Heart right ventricle (tissue), 16 donors: ENCODE data around the gene RAD51D. TPM values are rescaled to one million over a fixed set of nuclear protein-coding genes. Genes with fewer than 3 reads are reported as not detected.

Experiments used
- ATAC-seq, 8 donors: fragments of 200-7000 bp; cut with Tn5 transposase; one replicate each; pipeline ENCODE4 v1.9.1; 2020; ENCODE audit warnings: mild to moderate bottlenecking in 8 of 8, moderate library complexity in 8 of 8, moderate number of reproducible peaks in 1 of 8
- DNase-seq, 2 donors: peaks; one replicate each; pipeline ENCODE4 v3.0.0-alpha.2; 2020
- H3K27ac ChIP-seq, 10 donors: fragments of 200-600 bp; sonication (generic) in 2 of 10; one replicate each; pipeline versions ENCODE4 v1.5.0 to v1.8.0; 2020 to 2022; ENCODE audit warnings: mild to moderate bottlenecking in 3 of 10
- H3K27me3 ChIP-seq, 7 donors: fragments of 200-600 bp; one replicate each; pipeline ENCODE4 v1.8.0; 2021 to 2022; ENCODE audit warnings: mild to moderate bottlenecking in 2 of 7
- H3K36me3 ChIP-seq, 9 donors: fragments of 200-600 bp; sonication (generic) in 1 of 9; one replicate each; pipeline versions ENCODE4 v1.5.0 to v1.8.0; 2020 to 2022; ENCODE audit warnings: mild to moderate bottlenecking in 2 of 9
- H3K4me1 ChIP-seq, 9 donors: fragments of 200-600 bp; sonication (generic) in 1 of 9; one replicate each; pipeline versions ENCODE4 v1.5.0 to v1.8.0; 2020 to 2022; ENCODE audit warnings: mild to moderate bottlenecking in 4 of 9
- H3K4me3 ChIP-seq, 10 donors: fragments of 200-600 bp; sonication (generic) in 2 of 10; one replicate each; pipeline versions ENCODE4 v1.5.0 to v1.8.0; 2020 to 2022; ENCODE audit warnings: mild to moderate bottlenecking in 7 of 10, moderate library complexity in 2 of 10
- H3K9me3 ChIP-seq, 11 donors: fragments of 200-600 bp in 10 of 11; sonication (generic) in 2 of 11; one replicate each; pipeline versions ENCODE4 v1.5.0 to v1.8.0; 2013 to 2022; ENCODE audit warnings: mild to moderate bottlenecking in 2 of 11, control low read depth in 1 of 11, moderate library complexity in 1 of 11
- WGBS, 2 donors: extraction: QIAGEN DNeasy Blood & Tissue Kit; methylation state at CpG; one replicate each; pipeline ENCODE4 v1.1.7; 2013; ENCODE audit warnings: inconsistent platforms in 1 of 2; 5-methylcytosine and 5-hydroxymethylcytosine counted together
- intact Hi-C, 10 donors: fragments of 100-400 bp; cut with DNase I; formaldehyde crosslinking; loops; one replicate each; pipeline versions ENCODE4 v1.11.1 to v1.14.2; 2022
- polyA plus RNA-seq, 2 donors: library from polyadenylated mRNA; stranded (reverse); fragments of 200-250 nt; gene quantifications; one replicate each; pipeline ENCODE4 v1.2.3, GENCODE V29; 2013
- total RNA-seq, 10 donors: library from RNA; stranded (reverse); fragmentation: NEBNext Ultra II Directional in 3 of 10; extraction: Animal tissue kit (Norgen Biotek cat#: 25700) in 3 of 10; gene quantifications; one replicate each; pipeline versions ENCODE4 v1.2.1 to v1.2.4, GENCODE V29; 2021 to 2023
- TF ChIP-seq, protein P1 (sequence below), 9 donors: fragments of 200-600 bp; sonication (generic) in 2 of 9; IDR thresholded peaks; one replicate each; pipeline versions ENCODE4 v1.5.0 to v1.8.0; 2021 to 2022; ENCODE audit warnings: antibody characterized with exemption in 9 of 9, mild to moderate bottlenecking in 5 of 9, moderate library complexity in 1 of 9
- donor health status: Arrhythmogenic right ventricular cardiomyopathy.
- donor health status: ischemic (EF 13 %, LVEDD 7.1; RV severe dilation, severe dysfunction).
- donor health status: healthy with polysubstance abuse.
- donor health status: DM: no; HTN: yes; CAD: no.
- donor health status: DM: no; HTN: no; CAD: no.
- donor health status: ischemic (EF 25% LVEDD 6.9; RV normal size, moderate dysfunction).
- donor health status: ischemic (EF 25% LVEDD 5.7; RV mildly dilated, moderate dysfunction).
- donor health status: healthy.
- donor health status: DM: yes; HTN: yes; CAD: no.
- donor health status: Ischemic cardiomyopathy.
- donor health status: ischemic (EF 35%, LVEDD 5.7; RV mildly dilated, moderate dysfunction).
- donor health status: nonischemic (EF 11% LVEDD 7.7; RV severe dilation, severe dysfunction).
- donor health status: DM: yes; HTN: yes; CAD: no.
- donor health status: PGD.
- donor health status: ischemic (EF 29% LVEDD 5.4; RV normal size, mild dysfunction).
- donor health status: nonischemic (EF 23%, LVEDD 6.1; RV moderate dilation, normal function).

The RAD51D gene
- total and polyA plus RNA-seq, 12 donors: 3.0 to 9.6 (median 5.3) TPM

DNA sequence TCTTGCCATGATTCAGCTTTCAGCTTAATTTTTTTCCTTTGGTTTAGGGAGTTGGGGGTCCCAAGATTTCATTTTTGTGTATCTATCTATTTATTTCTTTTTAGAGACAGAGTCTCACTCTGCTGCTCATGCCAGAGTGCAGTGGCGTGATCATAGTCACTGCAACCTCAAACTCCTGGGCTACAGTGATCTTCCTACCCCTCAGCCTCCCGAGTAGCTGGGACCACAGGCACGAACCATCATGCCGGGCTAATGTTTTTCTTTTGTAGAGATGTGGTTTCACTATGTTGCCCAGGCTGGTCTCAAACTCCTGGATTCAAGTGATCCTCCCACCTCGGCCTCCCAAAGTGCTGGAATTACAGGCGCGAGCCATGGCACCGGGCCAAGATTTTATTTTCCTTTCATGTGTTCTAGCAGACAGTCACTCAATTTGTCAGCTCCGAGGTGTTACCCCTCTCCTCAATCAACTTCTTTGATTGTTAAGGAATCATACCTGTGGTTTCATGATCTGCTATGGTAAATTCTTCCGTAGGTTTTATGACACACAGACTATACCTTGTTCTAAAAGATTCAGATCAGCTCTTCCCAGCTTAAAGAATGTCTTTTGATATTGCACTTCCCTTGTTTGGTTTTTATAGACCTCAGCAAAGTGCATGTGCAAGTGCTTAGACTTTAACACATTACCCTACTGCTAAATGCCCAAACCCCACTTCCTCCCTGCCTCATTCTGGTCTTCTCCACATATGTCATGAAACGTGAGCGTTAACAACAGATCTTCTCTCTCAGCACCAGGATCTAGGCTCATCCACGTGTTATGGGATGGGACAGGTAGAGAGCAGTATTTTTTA lies 40.9 kb upstream of the RAD51D start:
- DNase-seq: no peak
- WGBS, 2 donors: 74 to 79% methylated on average over 13 of the region's 13 CpGs

DNA sequence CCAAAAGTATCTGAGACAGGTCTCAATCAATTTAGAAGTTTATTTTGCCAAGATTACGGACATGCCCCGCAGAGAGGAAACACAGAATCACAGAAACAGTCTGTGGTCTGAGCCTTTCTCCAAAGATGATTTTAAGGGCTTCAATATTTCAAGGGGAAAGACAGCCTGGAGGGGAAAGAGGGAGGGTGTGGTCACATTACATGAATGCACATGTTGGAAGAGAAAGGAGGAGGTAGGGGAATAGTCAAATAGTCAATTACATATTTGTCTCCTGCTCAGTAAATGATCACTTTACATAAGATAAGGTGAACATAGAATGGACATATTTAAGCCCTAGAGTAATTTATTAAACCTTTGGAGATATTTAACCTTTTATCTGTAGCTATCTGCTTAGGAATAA lies 40.3 kb upstream of the RAD51D start:
- intact Hi-C loops: loop anchor here in 2 of 10 donors (10.0 kb wide), 1 partner anchor 585 kb away; no protein-coding TSS in a partner anchor
- Histone ChIP-seq H3K4me1 (peaks cover 0 to 16% (median 0%) of the 10 kb centered on the region in 9 donors), H3K36me3 (peaks cover 0 to 92% (median 5%) of the 10 kb centered on the region in 9 donors), H3K27ac (peak overlapping the region in 1 of 10 donors; percentile 47), H3K27me3 (no peaks in the 10 kb centered on the region), H3K4me3 (no peak overlapping the region), H3K9me3 (no peaks in the 10 kb centered on the region)
- DNase-seq (no peak), ATAC-seq (no peak)
- TF ChIP-seq, protein P1, sequence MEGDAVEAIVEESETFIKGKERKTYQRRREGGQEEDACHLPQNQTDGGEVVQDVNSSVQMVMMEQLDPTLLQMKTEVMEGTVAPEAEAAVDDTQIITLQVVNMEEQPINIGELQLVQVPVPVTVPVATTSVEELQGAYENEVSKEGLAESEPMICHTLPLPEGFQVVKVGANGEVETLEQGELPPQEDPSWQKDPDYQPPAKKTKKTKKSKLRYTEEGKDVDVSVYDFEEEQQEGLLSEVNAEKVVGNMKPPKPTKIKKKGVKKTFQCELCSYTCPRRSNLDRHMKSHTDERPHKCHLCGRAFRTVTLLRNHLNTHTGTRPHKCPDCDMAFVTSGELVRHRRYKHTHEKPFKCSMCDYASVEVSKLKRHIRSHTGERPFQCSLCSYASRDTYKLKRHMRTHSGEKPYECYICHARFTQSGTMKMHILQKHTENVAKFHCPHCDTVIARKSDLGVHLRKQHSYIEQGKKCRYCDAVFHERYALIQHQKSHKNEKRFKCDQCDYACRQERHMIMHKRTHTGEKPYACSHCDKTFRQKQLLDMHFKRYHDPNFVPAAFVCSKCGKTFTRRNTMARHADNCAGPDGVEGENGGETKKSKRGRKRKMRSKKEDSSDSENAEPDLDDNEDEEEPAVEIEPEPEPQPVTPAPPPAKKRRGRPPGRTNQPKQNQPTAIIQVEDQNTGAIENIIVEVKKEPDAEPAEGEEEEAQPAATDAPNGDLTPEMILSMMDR (IDR thresholded peaks at IDR 0.05): no peak
- 91 to 92% methylated on average over 2 of the region's 2 CpGs for WGBS, 2 donors

More for the DNA sequence above, 40.9 kb upstream of the RAD51D start:
- peaks cover 0 to 16% (median 0%) of the 10 kb centered on the region in 9 donors for H3K4me1 ChIP-seq
- no peaks in the 10 kb centered on the region for H3K9me3 ChIP-seq
- intact Hi-C loops: loop anchor here in 2 of 10 donors (10.0 kb wide), 1 partner anchor 584 kb away; no protein-coding TSS in a partner anchor
- H3K36me3 ChIP-seq: peaks cover 0 to 89% (median 5%) of the 10 kb centered on the region in 9 donors
- H3K27ac ChIP-seq: peak overlapping the region in 1 of 10 donors; percentile 47
- H3K27me3 ChIP-seq: no peaks in the 10 kb centered on the region
- TF ChIP-seq, protein P1 (IDR thresholded peaks at IDR 0.05): no peak
- ATAC-seq: no peak
- no peak overlapping the region for H3K4me3 ChIP-seq

DNA sequence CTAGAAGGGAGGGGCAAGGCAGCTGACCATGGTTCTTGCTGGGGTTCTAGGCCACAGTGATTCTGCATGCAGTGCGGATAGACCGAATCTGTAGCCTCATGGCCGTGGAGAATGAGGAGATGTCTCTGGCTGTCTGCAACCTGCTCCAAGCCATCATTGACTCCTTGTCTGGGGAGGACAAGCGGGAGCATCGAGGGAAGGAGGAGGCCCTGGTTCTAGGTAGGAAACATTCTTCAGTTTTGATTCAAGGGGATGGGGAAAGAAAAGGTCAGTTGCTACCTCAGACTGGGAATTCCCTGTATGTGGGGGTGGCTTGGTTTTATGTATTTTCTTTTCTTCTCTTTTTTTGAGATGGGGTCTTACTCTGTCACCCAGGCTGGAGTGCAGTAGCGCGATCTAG lies 35.6 kb upstream of the RAD51D start:
- Histone ChIP-seq H3K4me1 (peaks cover 0 to 23% (median 1%) of the 10 kb centered on the region in 9 donors), H3K4me3 (no peak overlapping the region), H3K36me3 (peaks cover 0 to 85% (median 3%) of the 10 kb centered on the region in 9 donors), H3K27ac (no peak overlapping the region), H3K9me3 (no peaks in the 10 kb centered on the region), H3K27me3 (no peaks in the 10 kb centered on the region)
- WGBS, 2 donors: 92 to 95% methylated on average over 7 of the region's 7 CpGs
- intact Hi-C loops: no loop called here
- TF ChIP-seq, protein P1 (IDR thresholded peaks at IDR 0.05): no peak
- ATAC-seq (peak in 2 of 8 donors; percentile 15 to 19), DNase-seq (no peak)

DNA sequence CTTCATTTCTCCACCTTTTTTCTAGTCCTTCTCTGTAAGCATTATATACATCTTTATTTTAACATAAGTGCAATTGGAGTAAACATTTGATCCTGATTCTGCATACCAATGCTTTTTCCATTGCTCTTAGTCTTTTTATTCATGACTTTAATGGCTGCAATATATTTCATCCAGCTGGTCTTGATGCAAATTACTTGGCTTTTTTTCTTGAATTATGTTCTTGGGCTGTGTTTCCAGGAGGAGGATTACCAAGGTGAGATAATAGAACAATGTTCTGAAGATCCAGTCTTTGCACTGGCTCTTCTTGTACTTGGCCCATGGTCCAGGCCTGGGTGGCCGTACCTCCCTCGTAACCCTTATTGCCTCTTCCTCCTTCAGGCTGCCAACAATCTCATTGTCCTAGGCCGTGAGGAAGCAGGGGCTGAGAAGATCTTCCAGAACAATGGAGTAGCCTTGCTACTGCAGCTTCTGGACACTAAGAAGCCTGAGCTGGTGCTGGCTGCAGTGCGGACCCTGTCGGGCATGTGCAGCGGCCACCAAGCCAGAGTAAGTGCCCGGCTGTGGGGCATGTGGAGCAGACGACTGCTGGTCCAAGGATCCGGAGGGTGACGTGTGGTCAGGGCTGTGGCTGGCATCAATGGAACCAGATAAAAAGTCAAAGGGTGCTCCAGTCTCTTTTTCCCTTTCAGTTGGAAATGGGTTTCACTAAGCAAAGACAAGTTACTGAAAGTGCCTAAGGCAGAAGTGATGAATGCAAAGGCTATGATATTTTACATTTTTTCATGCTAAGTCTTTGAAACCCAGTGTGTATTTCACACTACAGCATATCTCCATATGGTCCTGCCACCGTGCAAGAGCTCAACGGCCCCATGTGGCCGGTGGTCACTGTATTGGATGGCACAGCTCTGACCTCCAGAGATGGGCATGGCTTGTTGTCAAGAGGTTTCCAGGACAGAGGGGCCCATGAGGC lies 34.8 kb upstream of the RAD51D start:
- 86% methylated on average over 13 of the region's 13 CpGs for WGBS, 2 donors
- no peak overlapping the region for H3K27ac ChIP-seq
- H3K4me1 ChIP-seq: peaks cover 0 to 31% (median 2%) of the 10 kb centered on the region in 9 donors
- H3K4me3 ChIP-seq: no peak overlapping the region
- intact Hi-C loops: no loop called here
- peak in 1 of 8 donors; percentile 9 for ATAC-seq
- no peak for DNase-seq
- H3K9me3 ChIP-seq: no peaks in the 10 kb centered on the region
- H3K27me3 ChIP-seq: no peaks in the 10 kb centered on the region
- peaks cover 0 to 77% (median 2%) of the 10 kb centered on the region in 9 donors for H3K36me3 ChIP-seq
- TF ChIP-seq, protein P1 (IDR thresholded peaks at IDR 0.05): no peak
